Ramos (cell line): ENCODE measurements around the gene MXRA8.
"Not testable (repeated sequence)": the region's sequence is repeated elsewhere in the genome, so short reads cannot be mapped to it uniquely, and the experiment has no call there.

Experiments
- in situ Hi-C: fragments of 300-500 bp; cut with MboI; formaldehyde crosslinking; loops from one replicate; pipeline ENCODE4 v1.14.3; 2022; ENCODE audit warnings: low sequenced_read_pairs; ENCODE audit not compliant: unreplicated experiment

The MXRA8 gene

DNA sequence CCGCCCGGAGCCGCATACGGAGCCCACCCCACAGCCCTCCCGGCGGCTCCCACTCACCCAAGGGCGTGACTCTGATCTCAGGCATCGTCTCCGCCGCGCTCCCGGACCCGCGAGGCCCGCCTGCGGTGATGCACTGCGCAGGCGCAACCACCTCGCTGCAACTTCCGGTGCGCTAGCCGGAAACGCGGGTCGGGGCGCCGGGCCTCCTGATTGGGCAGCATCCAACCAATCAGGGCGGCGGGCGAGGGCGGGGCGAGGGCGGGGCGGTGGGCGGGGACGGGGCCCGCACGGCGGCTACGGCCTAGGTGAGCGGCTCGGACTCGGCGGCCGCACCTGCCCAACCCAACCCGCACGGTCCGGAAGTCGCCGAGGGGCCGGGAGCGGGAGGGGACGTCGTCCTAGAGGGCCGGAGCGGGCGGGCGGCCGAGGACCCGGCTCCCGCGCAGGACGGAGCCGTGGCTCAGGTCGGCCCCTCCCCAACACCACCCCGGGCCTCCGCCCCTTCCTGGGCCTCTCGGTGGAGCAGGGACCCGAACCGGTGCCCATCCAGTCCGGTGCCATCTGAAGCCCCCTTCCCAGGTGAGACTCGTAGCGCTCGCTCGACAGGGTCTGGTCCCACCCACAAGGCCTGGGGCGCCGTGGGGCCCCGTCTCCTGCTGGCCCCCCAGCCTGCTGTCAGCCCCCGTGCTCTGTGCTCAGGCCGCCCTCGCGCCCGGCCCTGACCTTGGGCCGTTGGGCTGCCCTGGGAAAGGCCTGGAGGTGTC, 33.6 kb downstream of the MXRA8 start, which contains the start of the genes CPTP and INTS11:
CPTP (plus strand) TSS at position 279 of the 764 bp plus-strand sequence. CDS start 2,109 bp downstream, outside the sequence.
INTS11 (minus strand) TSS at position 137 of the 764 bp plus-strand sequence; CDS start at position 85, 52 bp downstream.
- in situ Hi-C loops = no loop called here

DNA sequence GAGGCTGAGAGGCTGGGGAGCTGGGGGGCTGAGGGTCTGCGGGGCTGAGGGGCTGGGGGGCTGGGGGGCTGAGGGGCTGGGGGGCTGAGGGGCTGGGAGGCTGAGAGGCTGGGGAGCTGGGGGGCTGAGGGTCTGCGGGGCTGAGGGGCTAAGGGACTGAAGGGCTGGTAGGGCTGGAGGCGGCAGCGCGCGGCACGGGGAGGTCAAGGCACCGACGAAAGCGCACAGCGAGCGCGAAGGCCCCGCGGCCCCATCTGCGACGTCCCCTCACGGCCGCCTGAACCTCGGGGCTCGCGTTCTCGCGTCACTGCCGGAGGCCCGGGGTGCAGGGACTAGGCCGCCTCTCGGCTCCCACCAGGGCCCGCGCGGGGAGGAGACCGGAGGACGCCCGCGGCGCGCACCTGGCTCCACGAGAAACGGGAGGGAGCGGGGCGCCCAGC, 34.3 kb downstream of the MXRA8 start:
- in situ Hi-C loops = no loop called here

GRCh38 chr1:1322952-1323351, 35.4 kb downstream of the MXRA8 start:
- in situ Hi-C loops = no loop called here

DNA sequence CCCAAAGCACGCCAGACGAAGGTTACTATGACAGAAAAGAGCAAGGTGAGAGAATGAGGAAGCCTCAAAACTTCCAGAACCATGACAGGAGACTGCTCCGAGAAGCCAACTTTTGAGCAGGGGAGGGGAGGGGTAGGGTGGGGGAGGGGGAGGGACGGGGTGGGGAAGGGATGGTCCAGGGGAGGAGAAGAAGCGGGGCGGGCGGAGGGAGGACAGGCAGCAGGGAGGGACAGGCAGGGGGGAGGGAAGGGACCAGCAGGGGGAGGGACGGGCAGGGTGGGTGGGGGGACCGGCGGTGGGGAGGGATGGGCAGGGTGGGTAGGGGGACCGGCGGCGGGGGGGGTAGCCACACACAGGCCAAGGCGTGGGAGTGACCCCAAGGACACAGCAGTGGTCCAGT, 35.9 kb downstream of the MXRA8 start:
- in situ Hi-C loops = no loop called here

- in situ Hi-C loops = no loop called here
These were observed 36.9 kb downstream of the MXRA8 start for GRCh38 chr1:1321477-1321876.

- in situ Hi-C loops = no loop called here
These were observed 37.5 kb downstream of the MXRA8 start for GRCh38 chr1:1320666-1321448.

DNA sequence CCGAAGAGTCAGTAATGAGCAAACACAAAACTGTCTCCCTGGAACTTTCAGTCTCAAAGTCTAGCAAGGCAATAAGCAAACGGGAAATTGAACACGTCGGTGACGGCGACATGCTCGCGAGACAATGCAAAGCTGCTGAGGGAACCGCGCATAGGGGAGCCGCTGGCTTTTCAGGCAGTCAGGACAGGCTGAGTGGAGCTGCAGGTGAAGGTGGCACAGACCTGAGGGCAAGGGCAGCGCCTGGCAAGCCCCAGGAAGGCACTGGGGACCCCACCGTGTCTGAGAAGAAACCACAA, 38.8 kb downstream of the MXRA8 start:
- in situ Hi-C loops = no loop called here

GRCh38 chr1:1318777-1319645, 39.3 kb downstream of the MXRA8 start:
- in situ Hi-C loops = no loop called here

DNA sequence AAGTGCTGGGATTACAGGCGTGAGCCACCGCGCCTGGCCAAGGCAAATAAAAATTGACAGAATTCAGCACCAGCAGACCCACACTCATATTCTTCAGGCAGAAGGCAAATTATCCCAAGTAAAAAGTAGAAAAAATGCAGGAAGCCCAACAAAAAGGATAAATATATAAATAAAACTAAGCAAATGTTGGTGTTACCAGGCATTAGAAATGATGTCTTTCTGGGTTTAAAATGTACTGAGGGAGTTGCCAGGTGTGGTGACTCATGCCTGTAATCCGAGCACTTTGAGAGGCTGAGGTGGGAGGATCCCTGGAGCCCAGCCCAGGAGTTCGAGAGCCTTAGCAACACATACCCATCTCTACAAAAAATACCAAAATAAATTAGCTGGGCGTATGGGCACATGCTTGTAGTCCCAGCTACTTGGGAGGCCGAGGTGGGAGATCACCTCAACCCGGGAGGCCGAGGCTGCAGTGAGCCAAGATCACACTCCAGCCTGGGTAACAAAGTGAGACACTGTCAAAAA, 40.2 kb downstream of the MXRA8 start:
- in situ Hi-C loops = no loop called here

GRCh38 chr1:1317420-1317819, 40.9 kb downstream of the MXRA8 start:
- in situ Hi-C loops = no loop called here

- in situ Hi-C loops = not testable (repeated sequence)
These were observed 42.2 kb downstream of the MXRA8 start for GRCh38 chr1:1316199-1316598.

DNA sequence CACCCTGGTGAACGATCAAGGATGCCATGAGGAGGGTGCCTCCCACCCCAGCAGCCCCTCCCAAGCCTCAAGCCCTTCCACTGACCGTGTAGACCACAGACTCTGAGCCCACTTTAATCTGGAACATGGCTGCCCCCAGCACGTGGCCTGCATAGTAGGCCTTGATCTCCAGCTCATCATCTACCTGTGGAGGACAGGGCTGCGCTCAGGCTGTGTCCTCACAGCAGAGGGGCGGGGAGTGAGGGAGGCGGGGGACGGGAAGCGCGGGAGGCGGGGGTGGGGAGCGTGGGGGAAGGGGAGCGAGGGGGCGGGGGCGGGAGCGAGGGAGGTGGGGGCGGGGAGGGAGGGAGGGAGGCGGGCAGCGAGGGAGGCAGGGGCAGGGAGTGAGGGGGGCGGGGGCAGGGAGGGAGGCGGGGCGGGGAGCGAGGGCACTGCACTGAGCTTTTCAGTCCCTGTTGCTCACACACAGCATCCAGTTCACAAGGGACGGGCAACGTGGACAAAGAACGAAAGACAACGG, 42.9 kb downstream of the MXRA8 start:
- in situ Hi-C loops = no loop called here

- in situ Hi-C loops = no loop called here
These were observed 43.5 kb downstream of the MXRA8 start for GRCh38 chr1:1314678-1315335.

- in situ Hi-C loops = no loop called here
These were observed 44.1 kb downstream of the MXRA8 start for GRCh38 chr1:1314237-1314586.

DNA sequence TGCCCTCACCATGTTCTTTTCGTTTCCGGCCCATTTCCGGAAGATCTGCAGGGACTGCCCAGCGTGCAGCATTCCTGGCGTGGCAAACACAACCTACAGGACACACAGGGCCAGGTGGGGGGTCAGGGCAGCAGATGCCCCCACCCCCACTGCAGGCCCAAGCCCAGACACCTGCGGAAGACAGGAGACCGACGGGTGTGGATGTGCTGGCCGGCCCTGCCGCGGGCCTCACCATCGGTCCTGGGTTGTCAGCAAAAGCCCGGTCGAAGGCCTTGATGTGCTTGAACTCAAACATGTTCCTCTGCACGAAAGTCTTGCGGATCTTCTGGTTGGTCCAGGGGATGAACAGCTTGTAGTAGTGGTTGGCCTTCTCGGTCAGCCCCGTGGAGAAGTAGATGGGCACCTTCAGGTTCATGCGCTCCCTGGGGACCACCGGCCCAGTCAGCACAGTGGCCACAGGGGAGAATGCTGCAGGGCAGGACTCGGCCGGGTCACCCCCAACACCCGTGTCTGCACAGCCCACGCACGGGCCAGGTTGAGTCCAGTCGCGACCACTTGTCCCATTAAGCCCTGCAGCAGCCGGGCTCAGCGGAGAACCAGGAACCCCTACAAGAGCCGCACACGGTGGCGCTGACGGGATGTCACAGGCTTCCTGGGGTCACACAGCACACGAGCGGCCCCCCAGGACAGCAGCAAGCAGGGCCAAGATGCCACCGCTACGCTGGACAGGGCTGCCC, 44.7 kb downstream of the MXRA8 start:
- in situ Hi-C loops = no loop called here

- in situ Hi-C loops = no loop called here
These were observed 45.7 kb downstream of the MXRA8 start for GRCh38 chr1:1312450-1313314.

DNA sequence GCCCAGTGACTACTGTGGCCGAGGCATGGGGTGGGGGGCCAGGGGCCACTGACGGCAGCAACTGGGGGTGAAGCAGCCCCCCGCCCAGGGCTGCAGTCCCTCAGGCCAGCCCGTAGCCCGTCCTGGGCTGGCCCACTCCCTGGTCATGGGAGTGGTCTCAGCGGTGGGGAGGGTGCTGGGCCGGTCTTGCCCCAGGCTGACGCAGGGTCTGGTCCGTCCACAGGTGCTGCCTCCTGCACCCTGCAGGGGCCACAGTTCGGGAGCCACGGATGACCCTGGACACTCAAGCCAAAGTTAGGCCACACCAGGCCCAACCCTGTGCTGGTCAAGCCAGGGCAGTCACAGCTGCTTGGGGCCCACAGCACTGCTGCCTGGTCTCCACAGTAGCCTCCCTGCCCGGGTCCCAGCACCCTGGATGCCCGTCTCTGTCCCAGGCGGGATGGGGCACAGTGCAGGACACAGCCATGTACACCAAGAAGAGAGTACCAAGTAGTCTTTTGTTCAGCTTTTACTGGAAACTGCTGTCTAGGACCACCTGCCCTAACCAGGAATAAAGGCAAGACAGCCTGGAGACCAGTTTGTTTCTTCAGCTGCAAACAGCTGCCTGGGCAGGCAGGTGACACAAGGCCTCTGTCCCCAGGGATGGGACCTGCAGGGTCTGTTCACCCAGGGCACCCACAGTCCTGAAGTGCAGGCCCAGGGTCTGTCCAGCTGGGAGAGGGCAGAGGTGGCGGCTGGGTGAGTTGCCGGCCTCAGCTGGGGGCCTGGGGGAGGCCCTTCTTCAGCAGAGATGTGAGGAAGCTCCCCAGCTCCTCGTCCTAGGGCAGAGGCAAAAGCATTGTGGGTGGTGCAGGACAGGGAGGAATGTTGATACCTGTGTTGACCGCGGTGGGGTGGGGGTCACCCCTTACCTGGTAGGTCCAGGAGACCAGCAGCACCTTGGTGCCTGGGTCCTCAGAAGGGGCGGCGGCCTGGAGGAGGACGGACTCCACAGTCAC, 46.9 kb downstream of the MXRA8 start:
- in situ Hi-C loops = no loop called here
